GM18520 (cell line): ENCODE measurements around the gene KIRREL3.
"Not testable (repeated sequence)": the region's sequence is repeated elsewhere in the genome, so short reads cannot be mapped to it uniquely, and the experiment has no call there.

Source experiments
- ATAC-seq: cut with Tn5 transposase; IDR thresholded peaks from one replicate; pipeline ENCODE4 v1.9.1; 2021; ENCODE audit not compliant: unreplicated experiment

Gene KIRREL3

DNA sequence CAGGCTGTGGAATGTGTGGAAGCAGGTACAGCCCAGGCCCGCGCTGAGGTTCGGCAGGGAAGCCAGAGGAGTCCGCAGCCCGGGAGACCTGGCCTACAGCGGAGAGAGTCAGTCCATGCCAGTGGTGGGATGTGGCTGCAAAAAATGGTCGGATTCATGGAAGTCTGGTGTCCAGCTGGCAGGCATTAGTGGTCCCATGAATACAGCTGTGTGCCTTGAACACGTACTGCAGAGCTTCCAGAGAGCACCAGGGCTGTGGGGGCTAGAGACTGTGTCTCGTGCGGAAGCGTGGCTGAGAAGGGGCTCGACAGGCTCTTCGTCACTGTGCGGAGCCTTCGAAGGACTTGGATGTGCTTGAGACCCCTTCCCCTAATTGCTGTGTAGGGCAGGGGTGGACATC, 604.3 kb downstream of the KIRREL3 start:
- ATAC-seq, result not testable (repeated sequence)

DNA sequence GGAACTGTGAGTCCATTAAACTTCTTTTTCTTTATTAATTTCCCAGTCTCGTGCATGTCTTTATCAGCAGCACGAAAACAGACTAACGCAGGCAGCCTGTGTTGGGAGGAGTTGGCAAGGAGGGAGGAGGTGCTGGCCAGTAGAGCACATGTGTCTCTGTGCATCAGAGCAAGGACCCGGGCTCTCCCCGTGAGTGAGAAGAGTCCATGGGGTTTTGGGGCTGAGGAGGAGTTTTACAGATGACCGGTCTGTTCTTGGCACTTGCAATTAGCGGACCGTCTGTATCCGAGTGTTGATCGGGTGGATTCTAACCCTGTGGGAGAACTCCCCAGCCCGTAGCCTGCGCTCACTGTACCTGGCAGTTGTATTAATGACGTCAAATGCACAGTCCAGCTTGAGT, 604.8 kb downstream of the KIRREL3 start:
- ATAC-seq, result not testable (repeated sequence)

DNA sequence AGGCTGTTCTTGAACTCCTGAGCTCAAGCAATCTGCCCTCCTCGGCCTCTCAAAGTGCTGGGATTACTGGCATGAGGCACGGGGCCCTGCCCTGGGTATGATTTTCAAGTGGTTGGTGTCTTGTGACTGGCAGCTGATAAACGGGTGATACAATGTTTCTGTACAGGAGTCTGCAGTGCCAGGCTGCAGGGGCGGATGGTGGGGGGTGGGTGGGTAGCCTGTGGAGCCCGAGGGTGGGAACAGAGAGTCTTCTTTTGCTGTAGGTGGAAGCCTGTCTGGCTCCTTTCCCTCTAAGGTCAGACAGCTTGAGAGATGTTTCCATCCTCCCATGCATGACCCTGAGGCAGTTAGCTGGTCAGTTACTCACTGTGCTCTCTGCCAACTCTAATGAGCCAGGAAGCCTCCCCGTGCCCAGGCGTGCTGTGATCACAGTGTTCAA, 605.9 kb downstream of the KIRREL3 start:
- ATAC-seq, result not testable (repeated sequence)

DNA sequence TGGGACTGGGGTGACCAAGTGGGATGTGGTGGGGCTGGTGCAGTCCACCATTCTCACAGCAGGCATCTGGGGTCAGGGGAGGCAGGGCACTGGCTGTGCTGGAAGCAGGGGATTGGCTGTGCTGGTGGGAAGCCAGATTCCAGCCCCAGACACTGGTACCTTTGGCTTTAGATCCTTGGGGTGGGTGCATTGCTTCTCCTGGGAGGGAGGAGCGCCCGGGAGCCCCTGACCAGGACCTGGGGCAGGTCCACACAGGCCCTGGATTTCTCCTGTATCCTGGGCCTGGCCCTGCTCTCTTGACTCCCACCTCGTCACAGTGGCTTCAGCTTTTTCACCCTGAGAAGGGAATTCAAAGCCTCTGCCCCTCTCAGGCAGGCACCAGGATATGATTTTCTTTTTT, 606.5 kb downstream of the KIRREL3 start:
- ATAC-seq, result no peak

DNA sequence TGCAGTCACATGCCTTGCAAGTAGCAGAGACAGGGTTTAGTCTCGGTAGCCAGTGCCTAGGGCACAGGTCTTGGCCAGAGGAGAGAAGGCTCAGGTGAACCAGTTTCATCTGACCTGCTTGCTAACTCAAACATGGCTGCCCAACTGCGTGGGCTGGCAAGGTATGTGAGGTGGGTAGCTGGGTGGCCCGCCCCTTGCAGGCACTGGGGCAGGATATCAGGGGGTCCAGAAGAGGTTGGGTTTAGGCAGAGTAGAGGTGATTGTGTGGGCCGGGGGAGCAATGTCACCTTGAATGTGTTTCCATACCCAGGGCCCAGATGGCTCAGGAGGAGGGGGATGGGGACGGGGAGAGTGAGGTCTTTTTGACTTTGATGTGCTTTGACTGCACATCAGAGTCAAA, 607.4 kb downstream of the KIRREL3 start:
- no peak for ATAC-seq

DNA sequence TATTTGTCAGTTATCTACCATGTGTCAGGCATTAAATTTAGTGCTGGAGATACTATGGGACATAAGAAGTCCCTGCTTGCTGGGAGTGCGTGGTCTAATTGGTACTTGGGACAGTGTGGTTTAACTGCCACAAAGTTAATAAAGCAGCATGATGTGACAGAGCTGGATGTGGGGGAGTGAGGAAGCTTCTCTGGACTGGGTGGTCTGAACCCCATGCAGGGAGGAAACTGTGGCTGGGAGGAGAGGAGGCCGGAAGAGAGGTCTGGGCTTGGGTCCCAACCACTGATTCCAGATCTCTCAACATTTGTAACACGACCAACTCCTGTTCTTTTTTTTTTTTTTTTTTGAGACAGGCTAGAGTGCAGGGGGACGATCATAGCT, 607.9 kb downstream of the KIRREL3 start:
- no peak for ATAC-seq

DNA sequence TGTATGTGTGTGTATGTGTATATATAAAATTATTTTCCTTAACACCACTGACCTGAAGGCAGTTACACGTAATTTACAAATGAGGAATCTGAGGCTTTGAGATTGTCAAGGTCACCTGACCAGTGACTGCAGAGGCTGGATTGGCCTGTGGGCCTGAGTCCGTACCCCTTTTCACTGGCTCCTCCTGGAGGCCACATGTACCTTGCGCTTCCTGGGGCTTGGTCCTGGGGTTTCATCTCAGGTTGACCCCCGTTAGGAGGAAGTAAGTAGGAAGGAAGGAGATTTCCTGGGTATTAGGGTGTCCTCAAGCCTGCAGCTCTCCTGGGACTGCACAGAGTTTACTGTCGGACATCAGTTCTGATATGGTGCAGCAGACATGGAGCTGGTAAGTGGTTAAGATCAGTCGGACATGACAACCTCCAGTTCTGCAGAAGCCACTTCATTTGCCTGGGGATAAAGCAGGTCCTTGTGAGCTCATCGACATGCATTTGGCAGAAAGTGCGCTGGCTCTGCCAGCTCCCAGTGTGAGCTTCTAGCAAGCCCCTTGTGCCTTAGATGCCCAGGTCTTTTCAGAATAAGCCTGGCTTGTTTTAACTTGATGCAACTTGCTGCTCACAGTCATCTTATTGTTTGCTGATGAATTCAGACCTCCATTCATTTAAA, 608.5 kb downstream of the KIRREL3 start:
- no peak for ATAC-seq

DNA sequence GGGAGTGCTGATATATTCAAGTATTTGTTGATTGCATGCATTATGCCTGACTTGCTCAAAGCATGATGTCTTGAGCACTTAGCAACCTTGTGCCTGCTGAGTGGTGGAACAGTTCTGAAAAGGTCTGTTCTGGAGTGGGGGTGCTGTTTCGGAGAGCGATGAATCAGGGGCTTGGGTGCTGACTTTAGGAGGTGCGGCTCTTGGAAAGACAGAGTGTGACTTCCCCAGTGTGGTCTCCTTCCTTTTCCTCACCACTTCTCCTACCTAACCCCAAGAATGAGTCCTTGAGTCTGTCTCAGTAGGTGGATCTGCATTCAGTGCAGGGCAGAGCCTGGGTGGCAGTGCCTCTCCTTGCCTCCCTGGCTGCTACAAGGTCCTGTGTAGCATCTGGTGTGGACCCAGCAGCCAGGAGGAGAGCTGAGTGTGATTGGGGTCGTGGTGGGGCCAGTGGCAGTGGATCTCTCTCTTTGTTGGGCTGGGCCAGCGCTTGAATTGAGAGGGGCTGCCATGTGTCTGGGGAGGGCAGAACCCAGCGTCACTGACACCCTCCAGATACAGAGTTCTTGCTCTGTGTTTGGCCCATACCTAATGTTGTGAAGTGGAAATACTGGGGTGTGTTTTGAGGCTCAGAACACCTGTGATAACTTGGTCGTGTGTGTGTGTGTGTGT, 609.1 kb downstream of the KIRREL3 start:
- ATAC-seq, result no peak

DNA sequence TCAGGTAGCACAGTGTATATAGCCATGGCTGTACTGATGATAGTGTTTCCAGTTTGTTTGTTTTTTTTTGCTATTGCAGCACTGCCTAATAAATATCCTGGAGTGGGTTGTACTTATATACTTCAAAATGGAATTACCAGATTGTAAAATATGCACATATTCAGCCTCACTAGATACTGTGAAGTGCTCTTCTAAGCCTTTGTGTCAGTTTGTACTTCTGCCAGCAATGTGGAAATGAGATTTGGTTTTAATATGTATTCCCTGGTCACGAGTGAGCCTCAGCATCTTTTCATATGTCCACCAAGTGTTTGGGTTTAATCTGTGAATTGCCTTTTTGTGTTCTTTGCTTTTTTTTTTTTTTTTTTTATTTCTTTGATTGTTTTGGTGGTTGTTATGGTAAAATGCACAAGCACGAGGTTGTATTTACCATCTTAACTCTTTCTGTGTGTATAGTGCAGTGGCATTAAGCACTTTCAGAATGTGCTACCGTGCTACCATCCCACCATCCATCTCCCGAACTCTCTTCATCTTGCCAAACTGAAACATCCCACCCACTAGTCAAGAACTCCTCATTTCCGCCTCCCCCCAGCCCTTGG, 610.2 kb downstream of the KIRREL3 start:
- no peak for ATAC-seq

DNA sequence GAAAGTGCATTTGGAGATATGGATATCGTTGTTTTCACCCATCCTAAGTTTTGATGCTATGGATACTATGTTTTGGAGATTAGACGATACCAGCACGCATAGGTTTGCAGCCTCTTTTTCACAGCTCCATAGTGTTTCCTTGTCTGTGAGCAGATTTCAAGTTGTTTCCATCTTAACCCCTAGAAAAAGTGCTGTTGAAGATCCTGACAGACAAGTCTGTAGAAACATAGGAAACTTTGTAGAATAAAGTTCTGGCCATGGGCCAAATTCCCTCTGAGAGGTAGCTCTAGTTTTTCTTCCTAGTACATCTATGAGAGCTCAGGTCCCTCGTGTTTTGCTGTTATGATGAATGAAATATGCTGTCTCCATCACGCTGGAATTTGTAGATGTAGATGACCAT, 612.7 kb downstream of the KIRREL3 start:
- ATAC-seq, result no peak

DNA sequence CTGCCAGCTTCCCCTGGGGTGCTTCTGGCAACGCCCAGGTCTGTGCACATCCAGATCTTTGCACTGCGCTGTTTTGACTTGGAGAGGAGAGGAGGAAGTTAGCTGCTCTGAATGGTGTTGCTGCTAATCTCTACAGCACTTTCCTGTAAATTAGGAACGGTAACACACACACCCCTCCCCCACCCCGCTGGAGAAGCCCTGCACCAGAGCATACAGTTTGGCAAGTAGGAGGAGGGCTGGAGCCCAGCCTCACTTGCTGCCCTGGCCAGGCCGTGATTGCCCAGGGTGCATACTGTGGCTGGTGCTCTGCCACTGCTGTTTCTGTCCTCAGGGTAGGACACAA, 613.9 kb downstream of the KIRREL3 start:
- not testable (repeated sequence) for ATAC-seq

DNA sequence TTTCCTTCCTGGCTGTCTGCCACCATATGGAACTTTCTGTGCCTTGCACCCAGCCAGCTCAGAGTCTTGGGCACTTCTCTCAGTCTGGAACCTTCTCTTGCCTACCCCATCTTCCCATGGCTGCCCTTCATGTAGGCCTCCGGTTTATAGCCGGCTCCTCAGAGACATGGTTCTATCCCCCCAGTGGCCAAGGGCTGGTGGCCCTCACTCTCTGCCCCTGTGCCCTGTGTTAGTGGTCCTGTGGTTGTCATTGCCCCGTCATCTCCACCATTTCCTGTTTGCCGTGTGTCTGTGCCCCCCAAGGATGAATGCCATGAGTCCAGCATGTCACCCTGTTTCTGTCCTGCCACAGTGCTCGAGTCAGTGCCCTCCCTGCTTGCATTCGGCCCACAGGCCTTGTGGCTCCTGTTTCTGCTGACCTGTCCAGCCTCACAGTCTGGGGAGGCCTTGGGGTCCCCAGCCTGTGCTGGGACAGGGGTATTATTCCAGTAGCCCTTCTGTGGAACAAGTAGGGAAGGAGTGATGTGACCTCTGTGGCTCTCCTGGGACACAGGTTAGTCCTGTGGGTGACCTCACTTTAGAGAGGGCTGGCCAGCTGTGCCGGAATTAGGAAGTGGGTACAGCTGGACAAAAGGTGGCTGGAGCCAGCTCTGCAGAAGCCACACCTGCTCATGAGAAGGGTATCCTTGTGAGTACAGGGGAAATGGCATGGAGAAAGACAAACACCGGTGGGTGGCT, 614.4 kb downstream of the KIRREL3 start:
- ATAC-seq, result no peak

DNA sequence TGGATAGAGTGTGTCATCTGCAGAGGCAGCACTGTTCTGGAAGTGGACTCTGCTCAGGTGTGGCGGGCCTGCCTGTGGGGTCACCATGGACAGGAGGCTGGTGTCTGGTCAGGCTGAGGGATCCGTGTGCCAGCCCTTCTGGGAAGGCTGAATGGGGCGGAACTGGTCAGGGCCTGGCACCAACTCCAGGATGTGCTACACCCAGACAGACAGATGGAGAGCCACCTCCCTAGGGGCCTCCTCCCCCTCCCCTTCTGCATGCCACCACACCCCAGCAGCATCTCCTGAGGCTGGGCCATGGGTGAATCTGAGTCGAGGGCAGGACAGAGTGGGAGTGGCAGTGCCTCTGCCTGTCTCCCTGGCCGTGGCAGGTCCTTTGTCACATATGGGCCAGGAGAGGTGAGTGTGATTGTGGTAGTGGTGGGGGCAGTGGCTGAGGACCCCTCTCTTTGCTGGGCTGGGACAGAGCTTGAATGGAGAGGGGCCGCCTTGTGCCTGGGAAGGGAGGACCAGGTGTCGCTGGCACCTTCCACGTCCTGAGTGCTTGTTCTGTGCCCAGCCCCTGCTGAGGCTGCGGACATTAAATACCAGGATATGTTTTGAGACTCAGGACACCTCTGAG, 616.0 kb downstream of the KIRREL3 start:
- ATAC-seq, result no peak

DNA sequence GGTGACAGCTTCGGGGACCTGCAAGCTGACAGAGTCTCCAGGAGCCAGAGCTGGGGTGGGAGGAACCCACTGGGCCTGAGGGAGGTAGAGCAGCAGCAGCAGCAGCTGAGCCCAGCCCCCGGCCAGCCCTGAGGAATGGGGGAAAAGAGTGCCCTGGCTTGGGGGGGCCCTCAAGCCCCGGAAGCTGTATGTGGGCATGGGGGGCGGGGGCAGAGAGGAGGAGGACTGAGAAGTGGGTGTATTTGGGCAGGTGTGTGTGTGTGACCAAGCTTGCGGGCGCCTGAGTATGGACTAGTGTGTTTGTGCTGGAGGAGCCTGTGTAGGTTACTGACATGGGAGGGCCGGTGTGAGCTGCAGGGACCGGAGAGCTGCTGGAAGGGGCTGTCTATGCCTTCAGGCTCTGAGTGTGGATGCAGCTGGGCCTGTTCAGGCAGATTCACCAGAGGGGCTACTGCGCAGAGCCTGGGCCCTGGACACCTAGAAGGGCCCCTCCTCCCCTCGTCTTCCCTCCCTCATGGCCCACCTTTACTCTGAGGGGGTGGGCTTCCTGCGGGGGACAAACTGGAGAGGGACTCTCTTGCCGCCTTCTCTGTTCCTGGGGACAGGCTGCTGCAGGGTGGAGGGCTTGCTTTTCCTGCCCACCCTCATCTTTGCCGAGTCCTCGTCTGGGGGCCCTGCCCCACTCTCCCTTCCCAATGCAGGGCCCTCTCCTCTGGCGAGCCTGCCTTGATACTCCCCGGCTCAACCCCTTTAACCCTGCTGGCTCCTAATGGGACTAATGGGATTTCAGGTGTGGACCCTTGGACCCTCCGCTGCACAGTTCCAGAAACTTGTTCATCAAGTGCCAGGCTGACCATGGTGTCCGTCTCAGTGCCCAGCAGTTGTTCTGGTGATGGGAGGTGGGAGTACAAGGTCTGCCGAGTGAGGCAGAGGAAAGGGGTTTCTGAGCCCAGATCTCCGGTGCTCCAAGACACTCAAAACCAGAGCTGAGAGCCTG, 616.9 kb downstream of the KIRREL3 start:
- ATAC-seq, result no peak

DNA sequence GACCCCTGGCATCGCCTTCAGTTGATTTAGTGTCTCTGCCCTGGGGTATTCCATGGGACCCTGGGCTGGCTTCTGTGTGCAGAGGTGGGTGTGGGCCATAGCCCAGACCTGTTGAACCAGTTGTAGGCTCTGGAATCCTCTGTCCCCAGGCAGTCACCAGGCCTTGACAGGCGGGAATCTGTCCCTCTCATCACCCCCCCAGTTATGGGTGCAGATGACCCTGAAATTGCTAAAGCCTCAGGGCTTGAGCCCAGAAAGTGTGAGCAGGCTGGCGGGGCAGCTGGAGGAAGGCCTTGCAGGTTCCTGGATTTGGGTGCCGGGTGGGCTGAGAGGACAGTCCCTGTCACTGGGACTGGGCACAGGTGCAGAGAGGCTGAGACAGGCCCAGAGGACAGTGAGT, 617.9 kb downstream of the KIRREL3 start:
- not testable (repeated sequence) for ATAC-seq

DNA sequence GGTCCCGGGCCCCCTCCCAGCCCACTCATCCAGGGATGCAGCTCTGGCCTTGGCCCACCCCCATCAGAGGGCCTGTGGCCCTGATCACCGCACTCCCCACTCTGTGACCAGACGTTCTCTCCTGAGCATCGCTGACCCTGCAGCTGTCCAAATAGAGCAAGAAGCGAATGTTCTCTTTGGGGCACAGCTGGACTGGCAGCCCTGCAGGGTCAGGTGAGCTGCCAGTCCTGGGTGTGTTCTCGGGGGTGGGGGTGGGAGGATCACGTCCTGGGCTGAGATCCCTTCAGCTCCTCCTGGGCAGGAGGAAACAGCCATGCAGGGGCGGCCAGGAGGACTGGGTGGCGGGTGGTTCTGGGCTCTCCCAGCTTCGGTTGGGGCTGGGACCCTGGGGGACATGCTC, 618.6 kb downstream of the KIRREL3 start:
- ATAC-seq, result not testable (repeated sequence)

DNA sequence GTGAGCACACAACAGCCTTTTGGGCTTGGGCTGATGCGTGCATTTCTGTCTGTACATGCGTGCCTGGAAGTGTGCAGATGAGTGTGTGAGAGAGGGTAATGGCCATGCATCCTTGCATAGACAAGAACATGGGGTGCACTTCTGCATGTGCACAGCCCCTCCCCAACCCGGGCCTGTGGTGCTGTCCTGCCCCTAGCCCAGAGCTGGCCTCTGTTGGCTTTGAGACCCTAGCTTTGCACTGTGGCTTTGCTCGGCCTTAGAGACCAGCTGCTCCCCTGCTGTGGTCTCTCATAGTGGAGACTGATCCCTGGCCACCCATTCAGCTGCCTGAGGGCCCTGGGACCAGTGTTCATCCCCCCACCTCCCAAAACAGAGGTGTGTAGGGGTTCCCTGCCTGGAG, 619.7 kb downstream of the KIRREL3 start:
- ATAC-seq, result no peak

DNA sequence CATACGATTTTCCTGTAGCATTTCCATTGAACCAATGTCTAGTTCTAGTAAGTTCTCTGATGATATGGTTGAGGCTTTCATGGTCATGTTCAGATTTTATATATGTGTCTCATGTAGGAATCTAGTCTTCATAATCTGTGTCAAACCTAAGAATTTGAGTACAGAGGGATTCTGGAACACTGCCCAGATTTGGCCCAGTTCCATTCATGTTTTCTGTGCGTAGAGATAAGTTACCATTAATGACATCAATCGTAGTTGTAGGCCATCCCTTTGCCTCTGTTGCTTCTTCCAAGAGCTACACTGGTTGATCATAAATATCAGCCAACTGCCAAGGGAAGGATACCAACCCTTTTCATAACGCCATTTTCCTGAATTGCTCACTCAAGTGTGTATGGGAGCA, 621.8 kb downstream of the KIRREL3 start:
- ATAC-seq, result no peak

DNA sequence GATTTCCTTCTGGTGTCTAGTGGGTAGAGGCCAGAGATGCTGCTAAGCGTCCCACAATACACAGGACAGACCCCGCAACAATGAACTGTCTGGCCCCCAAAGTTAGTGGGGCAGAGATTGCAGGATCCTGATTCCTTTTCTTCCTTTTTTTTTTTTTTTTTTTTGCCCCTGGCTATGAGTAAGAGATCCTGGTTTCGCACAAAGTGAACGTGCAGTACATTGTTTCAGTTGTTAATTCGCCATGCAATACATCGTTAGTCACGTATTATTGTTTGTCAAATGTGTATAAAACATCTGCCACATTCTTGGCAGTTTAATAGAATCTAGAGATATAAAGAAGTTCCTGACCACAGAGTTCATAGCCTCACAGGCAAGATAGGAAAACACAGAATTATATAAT, 624.8 kb downstream of the KIRREL3 start:
- no peak for ATAC-seq
